SK-N-SH (cell line): ENCODE data around the gene TNFAIP1. TPM values are rescaled to one million over a fixed set of nuclear protein-coding genes. Genes with fewer than 3 reads are reported as not detected.

Experiments used
- CTCF ChIA-PET: fragments of 300-600, 350-600 bp; formaldehyde crosslinking; extraction: SDS; loops from one replicate; lab custom pipeline; 2021; lab: Yijun Ruan, JAX
- POLR2A ChIA-PET: fragments of 350-600 bp; sonication (Branson Sonifier 250); formaldehyde crosslinking; extraction: SDS; loops from one replicate; lab custom pipeline; 2020; ENCODE audit warnings: antibody characterized with exemption, inconsistent platforms; lab: Yijun Ruan, JAX
- DNase-seq: peaks from one replicate; pipeline ENCODE4 v3.0.0; 2012
- H2AFZ ChIP-seq: fragments of 200-600 bp; sonication (generic); 2 replicates; pipeline ENCODE4 v1.8.1; 2016; ENCODE audit warnings: antibody characterized with exemption, mild to moderate bottlenecking, low read depth
- H3F3A ChIP-seq: fragments of 200-600 bp; sonication (generic); replicated peaks from 2 replicates; pipeline ENCODE3; 2016; ENCODE audit warnings: antibody characterized with exemption, mild to moderate bottlenecking; ENCODE audit not compliant: insufficient read depth
- H3K27ac ChIP-seq, 2 experiments: fragments of 200-500 bp in 1 of 2; fragments of 200-600 bp in 1 of 2; sonication (Bioruptor generic) in 1 of 2; sonication (generic), shearing (Covaris generic) in 1 of 2; 2 replicates each; pipeline versions ENCODE4 v1.5.1 to v1.6.1; 2014 to 2016; ENCODE audit warnings: low read depth in 2 of 2, inconsistent platforms in 1 of 2, low read length in 1 of 2, mild to moderate bottlenecking in 1 of 2, mixed read lengths in 1 of 2
- H3K27me3 ChIP-seq: fragments of 200-600 bp; sonication (generic), shearing (Covaris generic); 2 replicates; pipeline ENCODE4 v1.6.1; 2016; ENCODE audit warnings: mixed run types; ENCODE audit not compliant: insufficient read depth
- H3K36me3 ChIP-seq, 2 experiments: fragments of 200-500 bp in 1 of 2; fragments of 200-600 bp in 1 of 2; sonication (Bioruptor generic) in 1 of 2; sonication (generic) in 1 of 2; replicated peaks in 1 of 2; 2 replicates each; pipeline versions ENCODE3 to v1.5.1; 2014 to 2016; ENCODE audit warnings: low read length in 1 of 2, mild to moderate bottlenecking in 1 of 2; ENCODE audit not compliant: insufficient read depth in 2 of 2, control insufficient read depth in 1 of 2
- H3K4me1 ChIP-seq, 2 experiments: fragments of 200-500 bp in 1 of 2; fragments of 200-600 bp in 1 of 2; sonication (Bioruptor generic) in 1 of 2; sonication (generic), shearing (Covaris generic) in 1 of 2; 2 replicates each; pipeline versions ENCODE4 v1.5.1 to v1.6.1; 2014 to 2016; ENCODE audit warnings: low read depth in 1 of 2, low read length in 1 of 2, mixed run types in 1 of 2; ENCODE audit not compliant: insufficient read depth in 2 of 2, control insufficient read depth in 1 of 2
- H3K4me2 ChIP-seq: fragments of 200-600 bp; sonication (generic), shearing (Covaris generic); 2 replicates; pipeline ENCODE4 v1.6.1; 2017; ENCODE audit warnings: mixed run types
- H3K4me3 ChIP-seq, 2 experiments: fragments of 200-500 bp in 1 of 2; fragments of 200-600 bp in 1 of 2; sonication (Bioruptor generic) in 1 of 2; sonication (generic), shearing (Covaris generic) in 1 of 2; 2 replicates each; pipeline versions ENCODE4 v1.5.1 to v1.8.1; 2014 to 2016; ENCODE audit warnings: low read depth in 2 of 2, inconsistent platforms in 1 of 2, low read length in 1 of 2, mild to moderate bottlenecking in 1 of 2, mixed read lengths in 1 of 2, moderate library complexity in 1 of 2
- H3K79me2 ChIP-seq: fragments of 200-600 bp; sonication (generic); 2 replicates; pipeline ENCODE4 v1.8.1; 2017; ENCODE audit warnings: mild to moderate bottlenecking; ENCODE audit not compliant: insufficient read depth
- H3K9ac ChIP-seq: fragments of 200-600 bp; sonication (generic); 2 replicates; pipeline ENCODE4 v1.6.1; 2017; ENCODE audit warnings: mixed run types
- H3K9me2 ChIP-seq: fragments of 200-600 bp; sonication (generic); 2 replicates; pipeline ENCODE4 v1.6.1; 2017; ENCODE audit warnings: mixed run types
- H3K9me3 ChIP-seq: fragments of 200-600 bp; sonication (generic); 2 replicates; pipeline ENCODE4 v1.6.1; 2017; ENCODE audit warnings: mixed run types, mild to moderate bottlenecking, moderate library complexity
- H4K20me1 ChIP-seq: fragments of 200-600 bp; sonication (generic); 2 replicates; pipeline ENCODE4 v1.6.1; 2017; ENCODE audit warnings: mild to moderate bottlenecking, mixed run types; ENCODE audit not compliant: insufficient read depth
- CHD2 ChIP-seq: fragments of 150-350 bp; IDR thresholded peaks from 2 replicates; pipeline ENCODE4 v1.6.1; 2018; ENCODE audit warnings: low read length; ENCODE audit not compliant: partially characterized antibody
- EP300 ChIP-seq, 2 experiments: IDR thresholded peaks; 2 replicates each; pipeline versions ENCODE4 v1.4.0 to v1.6.1; 2012; ENCODE audit warnings: borderline replicate concordance in 1 of 2, low read depth in 1 of 2, low read length in 1 of 2
- EZH2phosphoT487 ChIP-seq: fragments of 200-600 bp; sonication (generic); IDR thresholded peaks from 2 replicates; pipeline ENCODE4 v1.6.1; 2017; ENCODE audit warnings: low read depth, mixed run types, mild to moderate bottlenecking, antibody characterized with exemption, moderate library complexity, borderline replicate concordance
- FOSL2 ChIP-seq: IDR thresholded peaks from 2 replicates; pipeline ENCODE4 v1.4.0; 2012; ENCODE audit warnings: low read depth, mild to moderate bottlenecking, moderate library complexity, borderline replicate concordance
- FOXJ3 ChIP-seq: sonication (generic); formaldehyde crosslinking; IDR thresholded peaks from 2 replicates; pipeline ENCODE4 v1.5.1; 2020; ENCODE audit warnings: mild to moderate bottlenecking, missing genetic modification reagents
- JUND ChIP-seq: IDR thresholded peaks from 2 replicates; pipeline ENCODE4 v1.4.0; 2012
- NFIC ChIP-seq: IDR thresholded peaks from 2 replicates; pipeline ENCODE4 v1.4.0; 2012; ENCODE audit warnings: borderline replicate concordance
- POLR2AphosphoS5 ChIP-seq: IDR thresholded peaks from 2 replicates; pipeline ENCODE4 v1.6.1; 2012; ENCODE audit warnings: low read depth, low read length
- RAD21 ChIP-seq: IDR thresholded peaks from 2 replicates; pipeline ENCODE4 v1.6.1; 2012; ENCODE audit warnings: mild to moderate bottlenecking, low read length
- RFX5 ChIP-seq: IDR thresholded peaks from 2 replicates; pipeline ENCODE4 v1.6.1; 2012; ENCODE audit warnings: mild to moderate bottlenecking, improper control_type of control experiment, low read length
- RXRA ChIP-seq: IDR thresholded peaks from 2 replicates; pipeline ENCODE4 v1.4.0; 2012; ENCODE audit warnings: low read depth, mild to moderate bottlenecking, borderline replicate concordance
- TAF1 ChIP-seq: IDR thresholded peaks from 2 replicates; pipeline ENCODE4 v1.6.1; 2012; ENCODE audit warnings: low read depth, mild to moderate bottlenecking, low read length, moderate library complexity, borderline replicate concordance
- TCF12 ChIP-seq: IDR thresholded peaks from 2 replicates; pipeline ENCODE4 v1.4.0; 2012
- YY1 ChIP-seq: IDR thresholded peaks from 2 replicates; pipeline ENCODE4 v1.4.0; 2012; ENCODE audit warnings: low read depth, mild to moderate bottlenecking
- WGBS: methylation state at CpG from one replicate; pipeline ENCODE4 v1.1.6; 2017; ENCODE audit warnings: low lambda C conversion rate; 5-methylcytosine and 5-hydroxymethylcytosine counted together
- polyA plus RNA-seq, 3 experiments: library from polyadenylated mRNA; depleted of rRNA; stranded (reverse); fragments of >200 nt; gene quantifications; 2 replicates each; pipeline ENCODE4 v1.2.3, GENCODE V29; 2012
- TF ChIP-seq, protein P1 (sequence below): fragments of 150-350 bp; IDR thresholded peaks from 2 replicates; pipeline ENCODE4 v1.6.1; 2016; ENCODE audit warnings: mild to moderate bottlenecking, low read depth, low read length
- TF ChIP-seq, protein P2 (sequence below): IDR thresholded peaks from 2 replicates; pipeline ENCODE4; 2012
- TF ChIP-seq, protein P3 (sequence below): IDR thresholded peaks from 2 replicates; pipeline ENCODE4 v1.4.0; 2012; ENCODE audit warnings: low read depth, borderline replicate concordance

Gene TNFAIP1
- polyA plus RNA-seq, 1 of the 3 experiments (the other 2 are of a cell fraction) = 52.0 TPM

DNA sequence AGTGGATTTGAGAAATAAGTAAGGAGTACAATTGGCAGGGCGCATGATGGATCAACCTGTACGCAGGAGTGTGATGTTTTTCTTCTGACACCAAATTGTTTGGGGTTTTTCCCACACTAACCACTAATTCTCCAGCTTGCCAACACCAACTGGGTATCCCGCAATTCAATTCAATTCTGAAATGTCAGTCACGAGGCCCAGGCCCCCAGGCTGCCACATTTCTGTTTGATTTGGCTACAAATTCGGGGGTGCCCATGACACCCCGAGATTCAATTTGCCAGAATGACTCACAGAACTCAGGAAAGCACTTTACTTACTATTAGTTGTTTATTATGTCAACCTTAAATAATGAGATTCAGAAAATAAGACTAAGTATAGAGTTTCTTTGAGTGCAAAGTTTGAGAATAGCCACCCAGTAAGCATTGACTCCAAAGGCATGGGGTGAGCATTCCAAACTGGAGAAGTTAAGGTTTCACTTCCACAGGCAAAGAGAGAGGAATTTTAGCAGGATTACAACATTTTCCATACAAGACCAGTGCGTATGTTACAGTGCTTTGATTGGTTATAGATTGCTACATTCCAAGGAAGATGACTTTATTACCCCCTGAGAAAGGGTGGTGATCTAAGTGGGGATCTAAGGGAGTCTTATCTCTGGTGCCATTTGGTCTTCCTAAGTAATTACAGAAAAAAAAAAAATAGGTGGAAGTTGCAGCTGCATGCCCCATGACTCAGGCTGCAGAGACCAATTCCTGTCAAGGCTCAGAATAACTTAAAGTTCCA, 59.0 kb downstream of the TNFAIP1 start:
- H3K79me2 ChIP-seq = no peaks in the 10 kb centered on the region
- H2AFZ ChIP-seq = no peak overlapping the region
- POLR2A ChIA-PET = interaction anchor here (1.9 kb wide), 1 partner anchor 11 kb away, joined by 6 read pairs; no protein-coding TSS in a partner anchor
- H3K4me1 ChIP-seq = no peaks in the 10 kb centered on the region
- H3K27ac ChIP-seq = no peak overlapping the region
- no peak overlapping the region for H3K4me2 ChIP-seq
- WGBS = 74% methylated on average over 7 of the region's 7 CpGs
- DNase-seq = no peak
- H3K9ac ChIP-seq = no peak overlapping the region
- H4K20me1 ChIP-seq = no peaks in the 10 kb centered on the region
- TF ChIP-seq TCF12 = no peak
- 0 out of 2 replicates have a peak, but pooled peaks have one; percentile 16 for TF ChIP-seq FOSL2
- TF ChIP-seq, all 33 proteins: peak for 1
- Histone ChIP-seq H3K9me2 (no peaks in the 10 kb centered on the region), H3K27me3 (no peaks in the 10 kb centered on the region), H3K36me3 (peaks cover 18 to 72% of the 10 kb centered on the region in 2 experiments), H3K4me3 (no peak overlapping the region), H3F3A (peaks cover 4% of the 10 kb centered on the region), H3K9me3 (no peaks in the 10 kb centered on the region)
- CTCF ChIA-PET = interaction anchor here (0.7 to 1.2 kb wide), 4 partner anchors 14 to 589 kb away, joined by 3 to 4 read pairs (median 4); no protein-coding TSS in a partner anchor

DNA sequence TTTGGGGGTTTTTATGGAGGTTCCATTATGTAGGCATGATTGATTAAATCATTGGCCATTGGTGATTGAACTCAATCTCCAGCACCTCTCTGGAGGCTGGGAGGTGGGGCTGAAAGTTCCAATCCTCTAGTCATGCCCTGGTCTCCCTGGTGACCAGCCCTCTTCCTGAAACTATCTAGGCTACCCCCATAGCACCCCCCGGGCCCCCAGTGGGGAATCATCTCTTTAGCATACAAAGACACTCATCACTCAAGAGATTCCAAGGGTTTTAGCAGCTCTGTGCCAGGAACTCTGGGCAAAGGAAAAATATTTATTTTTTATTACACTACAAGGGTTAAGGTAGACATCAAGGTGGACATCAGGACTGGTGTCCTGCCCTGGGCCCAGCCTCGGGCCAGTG, 59.9 kb downstream of the TNFAIP1 start:
- Histone ChIP-seq H3K9me3 (no peaks in the 10 kb centered on the region), H3K9ac (no peak overlapping the region), H2AFZ (no peak overlapping the region), H4K20me1 (no peaks in the 10 kb centered on the region), H3K4me1 (no peaks in the 10 kb centered on the region), H3K36me3 (peaks cover 9 to 66% of the 10 kb centered on the region in 2 experiments), H3K9me2 (no peaks in the 10 kb centered on the region), H3K27ac (no peak overlapping the region), H3K4me2 (no peak overlapping the region), H3K79me2 (no peaks in the 10 kb centered on the region), H3F3A (peaks cover 4% of the 10 kb centered on the region), H3K27me3 (no peaks in the 10 kb centered on the region), H3K4me3 (no peak overlapping the region)
- POLR2A ChIA-PET = interaction anchor here (1.9 kb wide), 1 partner anchor 10 kb away, joined by 6 read pairs; no protein-coding TSS in a partner anchor
- DNase-seq = no peak
- TF ChIP-seq CHD2 (no peak), NFIC (no peak), TAF1 (no peak), FOSL2 (no peak), EP300 (IDR thresholded peaks at IDR 0.05; ENCODE audit: borderline replicate concordance in 1 of 2, low read depth in 1 of 2, low read length in 1 of 2) (no peak), EZH2phosphoT487 (no peak), RFX5 (no peak), JUND (no peak), YY1 (no peak), RAD21 (no peak), POLR2AphosphoS5 (no peak), RXRA (no peak), FOXJ3 (no peak)
- TF ChIP-seq, protein P1, sequence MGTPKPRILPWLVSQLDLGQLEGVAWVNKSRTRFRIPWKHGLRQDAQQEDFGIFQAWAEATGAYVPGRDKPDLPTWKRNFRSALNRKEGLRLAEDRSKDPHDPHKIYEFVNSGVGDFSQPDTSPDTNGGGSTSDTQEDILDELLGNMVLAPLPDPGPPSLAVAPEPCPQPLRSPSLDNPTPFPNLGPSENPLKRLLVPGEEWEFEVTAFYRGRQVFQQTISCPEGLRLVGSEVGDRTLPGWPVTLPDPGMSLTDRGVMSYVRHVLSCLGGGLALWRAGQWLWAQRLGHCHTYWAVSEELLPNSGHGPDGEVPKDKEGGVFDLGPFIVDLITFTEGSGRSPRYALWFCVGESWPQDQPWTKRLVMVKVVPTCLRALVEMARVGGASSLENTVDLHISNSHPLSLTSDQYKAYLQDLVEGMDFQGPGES = no peak
- TF ChIP-seq, protein P2, sequence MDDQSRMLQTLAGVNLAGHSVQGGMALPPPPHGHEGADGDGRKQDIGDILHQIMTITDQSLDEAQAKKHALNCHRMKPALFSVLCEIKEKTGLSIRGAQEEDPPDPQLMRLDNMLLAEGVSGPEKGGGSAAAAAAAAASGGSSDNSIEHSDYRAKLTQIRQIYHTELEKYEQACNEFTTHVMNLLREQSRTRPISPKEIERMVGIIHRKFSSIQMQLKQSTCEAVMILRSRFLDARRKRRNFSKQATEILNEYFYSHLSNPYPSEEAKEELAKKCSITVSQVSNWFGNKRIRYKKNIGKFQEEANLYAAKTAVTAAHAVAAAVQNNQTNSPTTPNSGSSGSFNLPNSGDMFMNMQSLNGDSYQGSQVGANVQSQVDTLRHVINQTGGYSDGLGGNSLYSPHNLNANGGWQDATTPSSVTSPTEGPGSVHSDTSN = no peak
- TF ChIP-seq, protein P3, sequence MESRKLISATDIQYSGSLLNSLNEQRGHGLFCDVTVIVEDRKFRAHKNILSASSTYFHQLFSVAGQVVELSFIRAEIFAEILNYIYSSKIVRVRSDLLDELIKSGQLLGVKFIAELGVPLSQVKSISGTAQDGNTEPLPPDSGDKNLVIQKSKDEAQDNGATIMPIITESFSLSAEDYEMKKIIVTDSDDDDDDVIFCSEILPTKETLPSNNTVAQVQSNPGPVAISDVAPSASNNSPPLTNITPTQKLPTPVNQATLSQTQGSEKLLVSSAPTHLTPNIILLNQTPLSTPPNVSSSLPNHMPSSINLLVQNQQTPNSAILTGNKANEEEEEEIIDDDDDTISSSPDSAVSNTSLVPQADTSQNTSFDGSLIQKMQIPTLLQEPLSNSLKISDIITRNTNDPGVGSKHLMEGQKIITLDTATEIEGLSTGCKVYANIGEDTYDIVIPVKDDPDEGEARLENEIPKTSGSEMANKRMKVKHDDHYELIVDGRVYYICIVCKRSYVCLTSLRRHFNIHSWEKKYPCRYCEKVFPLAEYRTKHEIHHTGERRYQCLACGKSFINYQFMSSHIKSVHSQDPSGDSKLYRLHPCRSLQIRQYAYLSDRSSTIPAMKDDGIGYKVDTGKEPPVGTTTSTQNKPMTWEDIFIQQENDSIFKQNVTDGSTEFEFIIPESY = no peak
- CTCF ChIA-PET = interaction anchor here (1.1 to 1.4 kb wide), 2 partner anchors 15 to 21 kb away, joined by 3 to 5 read pairs; no protein-coding TSS in a partner anchor
- WGBS = 32% methylated on average over 2 of the region's 2 CpGs
